Measurements from ENCODE around the gene KRT13. TPM values are rescaled to one million over a fixed set of nuclear protein-coding genes. Genes with fewer than 3 reads are reported as not detected.
A peak's percentile ranks its signal among the peaks of the same experiment; 100 is the strongest.

KRT13 gene
- 112 and 242 TPM in 2 replicates for total RNA-seq

- no peak for FAIRE-seq
Measured at GRCh38 chr17:41505007-41505808, at the start of gene KRT13. Gene KRT13 (minus strand): TSS chr17:41505612. CDS start chr17:41505550, 62 bp downstream.

GRCh38 chr17:41553987-41554680, 48.7 kb upstream of the KRT13 start:
- no peak for DNase-seq (ENCODE audit: low read depth)
- Histone ChIP-seq H3K27me3 (ENCODE audit: control insufficient read depth, insufficient read depth, low read length) (no peaks in the 10 kb centered on the region), H3K36me3 (ENCODE audit: control insufficient read depth, insufficient read depth, low read length) (no peaks in the 10 kb centered on the region), H3K4me3 (ENCODE audit: low read depth, low read length) (no peak overlapping the region)
- no peak for TF ChIP-seq CTCF (IDR thresholded peaks at IDR 0.05; ENCODE audit: insufficient read depth, low read length, severe bottlenecking)
- FAIRE-seq, result no peak

More at GRCh38 chr17:41505007-41505808, at the start of gene KRT13:
- Histone ChIP-seq H3K36me3 (ENCODE audit: control insufficient read depth, insufficient read depth, low read length) (peaks cover 1% of the 10 kb centered on the region), H3K4me3 (ENCODE audit: low read depth, low read length) (no peak within 1 kb of the TSS), H3K27me3 (ENCODE audit: control insufficient read depth, insufficient read depth, low read length) (no peaks in the 10 kb centered on the region)
- no peak for TF ChIP-seq CTCF (IDR thresholded peaks at IDR 0.05; ENCODE audit: insufficient read depth, low read length, severe bottlenecking)
- no peak for DNase-seq (ENCODE audit: low read depth)

- DNase-seq (ENCODE audit: low read depth) (peak; percentile 75), FAIRE-seq (peak; percentile 92)
- H3K36me3 ChIP-seq (ENCODE audit: control insufficient read depth, insufficient read depth, low read length), result no peaks in the 10 kb centered on the region
- H3K27me3 ChIP-seq (ENCODE audit: control insufficient read depth, insufficient read depth, low read length), result no peaks in the 10 kb centered on the region
- no peak overlapping the region for H3K4me3 ChIP-seq (ENCODE audit: low read depth, low read length)
- no peak for TF ChIP-seq CTCF (IDR thresholded peaks at IDR 0.05; ENCODE audit: insufficient read depth, low read length, severe bottlenecking)
Measured at GRCh38 chr17:41553176-41553575, 47.8 kb upstream of the KRT13 start.

- Histone ChIP-seq H3K36me3 (ENCODE audit: control insufficient read depth, insufficient read depth, low read length) (no peaks in the 10 kb centered on the region), H3K4me3 (ENCODE audit: low read depth, low read length) (no peak overlapping the region), H3K27me3 (ENCODE audit: control insufficient read depth, insufficient read depth, low read length) (no peaks in the 10 kb centered on the region)
- DNase-seq (ENCODE audit: low read depth) (no peak), FAIRE-seq (no peak)
- TF ChIP-seq CTCF (IDR thresholded peaks at IDR 0.05; ENCODE audit: insufficient read depth, low read length, severe bottlenecking), result no peak
Measured at GRCh38 chr17:41552455-41552854, 47.0 kb upstream of the KRT13 start.

- TF ChIP-seq CTCF (IDR thresholded peaks at IDR 0.05; ENCODE audit: insufficient read depth, low read length, severe bottlenecking), result no peak
- no peak for DNase-seq (ENCODE audit: low read depth)
- Histone ChIP-seq H3K36me3 (ENCODE audit: control insufficient read depth, insufficient read depth, low read length) (no peaks in the 10 kb centered on the region), H3K4me3 (ENCODE audit: low read depth, low read length) (no peak overlapping the region), H3K27me3 (ENCODE audit: control insufficient read depth, insufficient read depth, low read length) (no peaks in the 10 kb centered on the region)
- peak; percentile 66 for FAIRE-seq
Measured at GRCh38 chr17:41551365-41551764, 46.0 kb upstream of the KRT13 start.
